Stimulated activated naive CD8-positive, alpha-beta T cell treated with anti-CD3 and anti-CD28 coated beads, Interleukin-15, Interleukin-2, amounts not matched to agents 100 U/mL and 50 U/mL, for 24 hours (primary cell): ENCODE measurements around the gene TRIM65.
"Not testable (repeated sequence)": the region's sequence is repeated elsewhere in the genome, so short reads cannot be mapped to it uniquely, and the experiment has no call there.

Source experiments
- ATAC-seq: fragments of 150-1000 bp; cut with Tn5 transposase; one replicate; pipeline ENCODE4 v1.10.0; 2021
- DNase-seq: peaks from one replicate; pipeline ENCODE4 v3.0.0; 2021

TRIM65 gene

GRCh38 chr17:75875182-75875939, 21.4 kb downstream of the TRIM65 start:
- no peak for ATAC-seq
- DNase-seq = peak; percentile 29

- ATAC-seq (no peak), DNase-seq (no peak)
Measured at GRCh38 chr17:75874323-75875181, 22.2 kb downstream of the TRIM65 start.

- DNase-seq (no peak), ATAC-seq (no peak)
Measured at GRCh38 chr17:75873587-75874322, 23.0 kb downstream of the TRIM65 start.

DNA sequence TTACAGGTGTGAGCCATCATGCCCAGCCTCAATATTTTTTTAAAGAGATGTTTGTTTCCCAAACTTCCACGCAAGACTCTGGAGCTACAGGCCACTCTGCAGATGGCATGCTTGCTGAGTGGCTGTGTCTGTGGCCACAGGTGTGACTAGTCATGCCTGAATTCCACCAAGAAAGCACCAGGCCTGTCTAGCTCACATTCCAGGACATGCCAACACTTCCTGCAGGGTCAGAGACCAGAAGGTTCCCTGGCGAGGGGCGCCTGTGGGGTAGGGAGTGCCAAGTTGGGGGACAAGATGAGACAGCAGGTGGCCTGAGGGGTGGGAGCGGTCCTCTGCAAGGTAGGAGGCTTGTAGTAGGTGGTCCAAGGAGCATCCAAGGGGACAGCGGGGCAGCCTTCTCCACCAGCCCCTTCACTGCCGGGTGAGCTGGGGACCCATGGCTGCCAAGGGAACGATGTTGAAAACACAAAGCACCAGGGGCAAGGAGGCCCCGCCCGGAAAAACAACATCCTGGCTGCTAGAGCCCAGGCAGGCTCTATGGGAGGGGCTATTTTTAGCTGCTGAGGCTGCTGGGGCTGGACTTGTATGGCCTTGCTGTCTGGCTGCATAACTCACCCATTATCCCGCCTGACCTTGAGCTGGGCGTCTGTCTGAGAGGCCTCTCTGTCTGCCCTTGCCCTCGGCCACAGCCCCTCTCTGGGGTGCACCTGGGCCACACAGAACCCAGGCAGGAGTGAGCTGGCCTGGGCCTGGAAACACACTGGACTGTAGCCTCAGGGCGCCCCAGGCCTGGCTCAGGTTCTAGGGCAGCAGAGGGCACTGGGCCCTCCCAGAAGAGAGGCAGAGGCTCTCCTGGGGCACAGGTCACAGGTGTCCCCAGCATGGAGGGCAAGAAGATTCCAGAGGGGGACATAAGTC, 24.1 kb downstream of the TRIM65 start:
- peak; percentile 25 for DNase-seq
- no peak for ATAC-seq

GRCh38 chr17:75870228-75870627, 26.5 kb downstream of the TRIM65 start:
- not testable (repeated sequence) for DNase-seq, ATAC-seq

DNA sequence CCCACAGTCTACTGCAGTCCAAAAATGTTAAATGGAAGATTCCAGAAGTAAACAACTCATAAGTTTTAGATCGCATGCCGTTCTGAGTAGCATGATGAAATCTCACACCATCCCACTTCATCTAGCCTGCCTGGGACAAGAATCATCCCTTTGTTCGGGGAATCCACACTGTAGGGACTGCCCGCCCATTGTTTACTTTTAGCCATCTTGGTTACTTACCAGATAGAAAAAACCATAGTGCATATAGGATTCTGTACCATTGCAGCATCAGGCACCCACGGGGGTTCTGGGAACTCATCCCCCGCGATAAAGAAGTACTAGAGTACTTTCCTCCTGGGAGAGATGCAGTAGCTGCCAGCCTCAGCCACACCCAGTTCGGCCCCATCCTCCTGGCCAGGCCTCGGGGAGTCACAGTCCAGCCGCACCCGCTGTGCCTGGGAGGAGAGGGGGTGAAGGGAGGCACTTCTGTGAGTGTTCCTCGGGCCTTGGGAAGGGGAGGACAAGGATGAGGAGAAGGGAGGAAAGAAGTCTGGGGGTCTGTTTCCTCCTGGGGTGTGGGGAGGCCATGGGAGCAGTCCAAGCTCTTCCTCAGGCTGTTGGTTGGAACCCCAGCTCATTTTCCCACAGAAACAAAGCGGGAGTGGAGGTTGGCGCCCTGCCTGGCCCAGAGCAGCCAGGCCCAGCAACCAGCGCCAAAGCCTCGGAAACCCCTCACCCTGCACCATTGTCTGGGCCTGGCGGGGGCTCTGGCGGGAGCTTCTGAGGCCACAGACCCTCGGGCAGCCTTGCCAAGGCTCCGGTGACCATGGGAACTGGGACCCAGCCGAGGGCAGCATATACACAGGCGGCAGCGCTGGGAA, 27.2 kb downstream of the TRIM65 start:
- ATAC-seq (no peak), DNase-seq (no peak)

GRCh38 chr17:75868730-75869281, 27.9 kb downstream of the TRIM65 start:
- DNase-seq, ATAC-seq: not testable (repeated sequence)

DNA sequence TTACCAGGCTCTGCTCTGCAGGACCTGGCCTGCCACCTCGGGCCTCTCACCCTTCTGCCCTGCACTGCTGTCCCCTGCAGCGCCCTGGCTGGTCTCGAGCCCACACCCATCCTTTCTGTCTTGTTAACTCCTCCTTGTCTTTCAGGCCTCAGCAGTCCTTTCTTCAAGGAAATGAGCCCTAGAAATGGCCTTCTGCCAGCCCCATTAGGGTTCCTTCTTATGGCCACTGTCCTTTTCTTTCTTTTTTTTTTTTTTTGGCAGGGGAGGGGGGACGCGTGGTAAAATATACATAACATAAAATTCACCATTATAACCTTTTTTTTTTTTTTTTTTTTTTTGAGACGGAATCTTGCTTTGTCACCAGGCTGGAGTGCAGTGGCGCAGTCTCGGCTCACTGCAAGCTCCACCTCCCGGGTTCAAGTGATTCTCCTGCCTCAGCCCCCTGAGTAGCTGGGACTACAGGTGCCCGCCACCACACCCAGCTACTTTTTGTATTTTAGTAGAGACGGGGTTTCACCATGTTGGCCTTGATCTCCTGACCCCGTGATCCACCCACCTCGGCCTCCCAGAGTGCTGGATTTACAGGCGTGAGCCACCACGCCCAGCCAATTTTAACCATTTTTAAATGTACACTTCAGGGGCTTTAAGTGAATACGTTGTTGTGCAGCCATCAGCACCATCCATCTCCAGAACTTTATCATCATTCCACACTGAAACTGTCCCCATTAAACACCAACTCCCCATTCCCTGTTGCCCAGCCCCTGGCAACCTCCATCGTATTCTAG, 31.2 kb downstream of the TRIM65 start:
- not testable (repeated sequence) for ATAC-seq, DNase-seq

GRCh38 chr17:75864887-75865286, 31.9 kb downstream of the TRIM65 start:
- not testable (repeated sequence) for DNase-seq
- ATAC-seq = peak; percentile 29

- peak; percentile 86 for ATAC-seq
- peak; percentile 57 for DNase-seq
Measured at GRCh38 chr17:75864448-75864871, 32.3 kb downstream of the TRIM65 start.

DNA sequence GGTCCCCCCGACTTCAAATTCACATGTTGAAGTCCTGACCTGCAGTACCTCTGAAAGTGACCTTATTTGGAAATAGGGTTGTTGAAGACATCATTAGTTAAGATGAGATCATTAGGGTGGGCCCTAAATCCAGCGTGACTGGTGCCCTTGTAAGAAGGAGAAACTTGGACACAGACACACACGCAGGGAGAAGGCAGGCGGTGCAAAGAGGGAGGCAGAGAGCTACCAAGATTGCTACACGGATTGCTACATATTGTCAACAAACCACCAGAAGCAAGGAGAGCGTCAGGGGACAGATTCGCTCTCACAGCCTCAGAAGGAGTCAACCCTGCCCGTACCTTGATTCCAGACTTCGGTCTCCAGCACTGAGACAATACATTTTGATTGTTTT, 34.8 kb downstream of the TRIM65 start:
- DNase-seq = no peak

DNA sequence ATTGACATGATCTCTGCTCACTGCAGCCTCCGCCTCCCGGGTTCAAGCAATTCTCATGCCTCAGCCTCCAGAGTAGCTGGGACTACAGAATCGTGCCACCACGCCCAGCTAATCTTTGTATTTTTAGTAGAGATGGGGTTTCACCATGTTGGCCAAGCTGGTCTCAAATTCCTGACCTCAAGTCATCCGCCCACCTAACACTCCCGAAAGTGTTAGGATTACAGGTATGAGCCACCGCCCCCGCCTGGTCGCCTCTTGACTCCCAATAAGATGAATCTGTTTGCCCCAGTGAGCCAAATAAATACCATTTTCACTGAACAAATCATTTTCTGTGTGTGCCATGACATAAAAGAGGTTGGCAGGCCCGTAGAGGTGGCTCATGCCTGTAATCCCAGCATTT, 37.4 kb downstream of the TRIM65 start:
- ATAC-seq, DNase-seq: not testable (repeated sequence)

More for the DNA sequence above, 34.8 kb downstream of the TRIM65 start:
- ATAC-seq = no peak

GRCh38 chr17:75856062-75856756, 40.5 kb downstream of the TRIM65 start:
- no peak for DNase-seq
- ATAC-seq = no peak

DNA sequence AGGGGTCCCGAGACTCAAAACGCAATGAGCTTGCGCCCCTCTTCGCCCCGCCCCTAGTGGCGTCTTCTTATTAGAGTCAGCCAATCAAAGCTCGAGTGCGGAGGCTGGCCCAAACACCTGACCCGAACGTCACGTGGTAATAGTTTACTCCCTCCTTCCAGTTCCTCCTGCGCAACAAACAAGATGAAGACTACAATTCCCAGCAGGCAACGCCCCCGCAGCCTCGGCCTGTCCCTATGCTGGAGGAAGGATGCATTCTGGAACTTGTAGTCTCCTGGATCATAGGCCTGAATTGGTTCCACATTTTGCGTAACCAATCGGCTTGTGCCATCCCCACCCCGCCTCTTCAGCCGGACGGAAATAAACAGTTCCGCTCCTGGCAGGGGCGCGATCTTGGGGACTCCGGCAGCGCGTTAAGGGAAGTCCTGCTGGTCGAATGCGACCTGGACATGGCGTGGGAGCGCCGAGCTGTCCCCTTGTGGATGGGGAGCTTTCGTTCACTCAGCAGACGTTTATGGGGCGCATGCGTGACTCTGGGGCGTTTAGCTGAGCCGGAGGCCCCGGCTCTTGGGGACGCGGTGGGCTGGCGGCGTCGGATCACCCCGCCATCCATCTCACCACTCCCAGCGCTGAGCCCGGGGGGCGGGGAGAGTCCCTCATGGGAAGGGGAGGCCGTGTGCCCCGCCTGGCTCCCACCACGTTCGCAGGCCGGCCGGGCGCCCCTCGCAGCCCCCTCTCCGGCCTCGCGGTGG, 41.3 kb downstream of the TRIM65 start, which contains the start of gene WBP2:
Gene WBP2, minus strand, starts transcription at position 26 of the 752 bp plus-strand sequence. CDS start 38 bp downstream, outside the sequence.
- ATAC-seq (peak; percentile 95), DNase-seq (peak; percentile 96)

DNA sequence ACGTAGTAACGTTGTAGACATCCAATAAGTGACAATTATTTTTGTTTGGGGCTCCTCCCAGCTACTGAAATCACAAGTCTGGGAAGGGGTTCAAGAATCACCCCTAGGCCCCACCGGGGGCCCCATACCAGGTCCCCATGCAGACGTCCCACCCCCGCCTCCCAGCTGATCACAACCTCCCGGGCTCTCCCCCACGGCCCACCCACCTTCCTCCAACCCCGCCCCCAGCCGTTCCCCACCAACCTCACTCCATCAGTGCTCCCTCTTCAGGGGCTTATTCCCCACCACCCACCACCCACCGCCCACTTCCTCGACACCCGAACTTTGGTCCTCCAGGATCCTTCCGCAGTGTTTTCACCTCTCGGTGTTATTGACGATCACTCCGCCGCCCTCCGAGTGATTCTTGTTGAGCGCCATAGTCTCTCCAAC, 41.9 kb downstream of the TRIM65 start:
- DNase-seq (no peak), ATAC-seq (peak; percentile 12)

- no peak for ATAC-seq
- DNase-seq = no peak
Measured at GRCh38 chr17:75854101-75854748, 42.5 kb downstream of the TRIM65 start.

- no peak for ATAC-seq
- DNase-seq = no peak
Measured at GRCh38 chr17:75853433-75853832, 43.3 kb downstream of the TRIM65 start.
